ENCODE data around the gene PTPRT.

Gene PTPRT

GRCh38 chr20:43186312-43186711 is 3.4 kb downstream of the PTPRT start:
- TF ChIP-seq YY1 (IDR thresholded peaks at IDR 0.05; ENCODE audit: low read depth) (no peak), TAF1 (IDR thresholded peaks at IDR 0.05; ENCODE audit: low read depth) (no peak), USF1 (IDR thresholded peaks at IDR 0.05) (no peak), ZBTB7A (IDR thresholded peaks at IDR 0.05; ENCODE audit: low read depth) (no peak), EGR1 (IDR thresholded peaks at IDR 0.05) (no peak), CEBPB (IDR thresholded peaks at IDR 0.05) (no peak), TCF12 (IDR thresholded peaks at IDR 0.05; ENCODE audit: low read depth) (no peak)

GRCh38 chr20:43185901-43186300 is 3.8 kb downstream of the PTPRT start:
- TF ChIP-seq REST (IDR thresholded peaks at IDR 0.05; ENCODE audit: low read depth) (no peak), FOXM1 (IDR thresholded peaks at IDR 0.05; ENCODE audit: borderline replicate concordance, low read depth) (no peak), USF1 (IDR thresholded peaks at IDR 0.05) (no peak), EGR1 (IDR thresholded peaks at IDR 0.05) (no peak), TEAD4 (IDR thresholded peaks at IDR 0.05) (no peak), YY1 (IDR thresholded peaks at IDR 0.05; ENCODE audit: low read depth) (no peak)

GRCh38 chr20:43183536-43184070 is 6.1 kb downstream of the PTPRT start:
- TF ChIP-seq USF1 (IDR thresholded peaks at IDR 0.05): no peak
- TF ChIP-seq MAX (IDR thresholded peaks at IDR 0.05): no peak
- TF ChIP-seq NFIC (IDR thresholded peaks at IDR 0.05): no peak
- TF ChIP-seq RAD21 (IDR thresholded peaks at IDR 0.05; ENCODE audit: low read depth): no peak
- TF ChIP-seq YY1 (IDR thresholded peaks at IDR 0.05; ENCODE audit: low read depth): no peak
- TF ChIP-seq TAF1 (IDR thresholded peaks at IDR 0.05; ENCODE audit: low read depth): no peak
- TF ChIP-seq EP300 (IDR thresholded peaks at IDR 0.05; ENCODE audit: borderline replicate concordance): no peak
- no peak for TF ChIP-seq TCF12 (IDR thresholded peaks at IDR 0.05; ENCODE audit: low read depth)
- TF ChIP-seq ZBTB7A (IDR thresholded peaks at IDR 0.05; ENCODE audit: low read depth): no peak

- no peak for TF ChIP-seq TCF12 (IDR thresholded peaks at IDR 0.05; ENCODE audit: low read depth)
- TF ChIP-seq USF1 (IDR thresholded peaks at IDR 0.05): no peak
- TF ChIP-seq REST (IDR thresholded peaks at IDR 0.05; ENCODE audit: low read depth): no peak
- TF ChIP-seq MAX (IDR thresholded peaks at IDR 0.05): no peak
- no peak for TF ChIP-seq RAD21 (IDR thresholded peaks at IDR 0.05; ENCODE audit: low read depth)
- no peak for TF ChIP-seq TEAD4 (IDR thresholded peaks at IDR 0.05)
- no peak for TF ChIP-seq EP300 (IDR thresholded peaks at IDR 0.05; ENCODE audit: borderline replicate concordance)
- TF ChIP-seq NFIC (IDR thresholded peaks at IDR 0.05): no peak
- TF ChIP-seq FOXM1 (IDR thresholded peaks at IDR 0.05; ENCODE audit: borderline replicate concordance, low read depth): no peak
- TF ChIP-seq ZBTB7A (IDR thresholded peaks at IDR 0.05; ENCODE audit: low read depth): no peak
- no peak for TF ChIP-seq CREB1 (IDR thresholded peaks at IDR 0.05; ENCODE audit: low read depth)
These were observed 11.6 kb downstream of the PTPRT start for GRCh38 chr20:43178080-43178479.

- TF ChIP-seq TAF1 (IDR thresholded peaks at IDR 0.05; ENCODE audit: low read depth) (no peak), CREB1 (IDR thresholded peaks at IDR 0.05; ENCODE audit: low read depth) (no peak), NFIC (IDR thresholded peaks at IDR 0.05) (no peak), CEBPB (IDR thresholded peaks at IDR 0.05) (no peak), MAX (IDR thresholded peaks at IDR 0.05) (no peak), USF1 (IDR thresholded peaks at IDR 0.05) (no peak), RAD21 (IDR thresholded peaks at IDR 0.05; ENCODE audit: low read depth) (no peak), REST (IDR thresholded peaks at IDR 0.05; ENCODE audit: low read depth) (no peak), TCF12 (IDR thresholded peaks at IDR 0.05; ENCODE audit: low read depth) (no peak), YY1 (IDR thresholded peaks at IDR 0.05; ENCODE audit: low read depth) (no peak), TEAD4 (IDR thresholded peaks at IDR 0.05) (no peak), EP300 (IDR thresholded peaks at IDR 0.05; ENCODE audit: borderline replicate concordance) (no peak), EGR1 (IDR thresholded peaks at IDR 0.05) (no peak), ZBTB7A (IDR thresholded peaks at IDR 0.05; ENCODE audit: low read depth) (no peak), FOXM1 (IDR thresholded peaks at IDR 0.05; ENCODE audit: borderline replicate concordance, low read depth) (no peak)
These were observed 13.0 kb downstream of the PTPRT start for GRCh38 chr20:43176726-43177125.

Measured in Ishikawa (cell line).